Suprapubic skin (tissue), 4 donors: ENCODE measurements around the gene CBX6.

ENCODE experiments used
- EP300 ChIP-seq: sonication (generic); formaldehyde crosslinking; IDR thresholded peaks from one replicate; pipeline ENCODE4 v1.6.1; 2017; ENCODE audit warnings: antibody characterized with exemption
- POLR2A ChIP-seq, 2 donors: fragments of 450-650 bp; IDR thresholded peaks; one replicate each; pipeline ENCODE4 v1.6.1; 2017; ENCODE audit warnings: antibody characterized with exemption in 2 of 2, mild to moderate bottlenecking in 2 of 2, moderate library complexity in 2 of 2
- POLR2AphosphoS5 ChIP-seq, 3 donors: sonication (generic); formaldehyde crosslinking; IDR thresholded peaks; one replicate each; pipeline ENCODE4 v1.6.1; 2017; ENCODE audit warnings: antibody characterized with exemption in 3 of 3
- TF ChIP-seq, protein P1 (sequence below), 2 donors: fragments of 200-600 bp in 1 of 2; fragments of 450-650 bp in 1 of 2; sonication (generic) in 1 of 2; IDR thresholded peaks; one replicate each; pipeline ENCODE4 v1.5.1; 2016 to 2019; ENCODE audit warnings: antibody characterized with exemption in 2 of 2, mild to moderate bottlenecking in 1 of 2, moderate library complexity in 1 of 2

GRCh38 chr22:38828616-38829205, 43.3 kb downstream of the CBX6 start:
- TF ChIP-seq POLR2A (IDR thresholded peaks at IDR 0.05), result no peak
- TF ChIP-seq, protein P1, sequence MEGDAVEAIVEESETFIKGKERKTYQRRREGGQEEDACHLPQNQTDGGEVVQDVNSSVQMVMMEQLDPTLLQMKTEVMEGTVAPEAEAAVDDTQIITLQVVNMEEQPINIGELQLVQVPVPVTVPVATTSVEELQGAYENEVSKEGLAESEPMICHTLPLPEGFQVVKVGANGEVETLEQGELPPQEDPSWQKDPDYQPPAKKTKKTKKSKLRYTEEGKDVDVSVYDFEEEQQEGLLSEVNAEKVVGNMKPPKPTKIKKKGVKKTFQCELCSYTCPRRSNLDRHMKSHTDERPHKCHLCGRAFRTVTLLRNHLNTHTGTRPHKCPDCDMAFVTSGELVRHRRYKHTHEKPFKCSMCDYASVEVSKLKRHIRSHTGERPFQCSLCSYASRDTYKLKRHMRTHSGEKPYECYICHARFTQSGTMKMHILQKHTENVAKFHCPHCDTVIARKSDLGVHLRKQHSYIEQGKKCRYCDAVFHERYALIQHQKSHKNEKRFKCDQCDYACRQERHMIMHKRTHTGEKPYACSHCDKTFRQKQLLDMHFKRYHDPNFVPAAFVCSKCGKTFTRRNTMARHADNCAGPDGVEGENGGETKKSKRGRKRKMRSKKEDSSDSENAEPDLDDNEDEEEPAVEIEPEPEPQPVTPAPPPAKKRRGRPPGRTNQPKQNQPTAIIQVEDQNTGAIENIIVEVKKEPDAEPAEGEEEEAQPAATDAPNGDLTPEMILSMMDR (IDR thresholded peaks at IDR 0.05), result no peak
- TF ChIP-seq POLR2AphosphoS5 (IDR thresholded peaks at IDR 0.05), result no peak
- no peak for TF ChIP-seq EP300
